ELR (cell line): ENCODE results near the gene D2HGDH.
"Not testable (repeated sequence)": the region's sequence is repeated elsewhere in the genome, so short reads cannot be mapped to it uniquely, and the experiment has no call there.

Source experiments
- DNase-seq: peaks from one replicate; pipeline ENCODE4 v3.0.0-alpha.2; 2015; ENCODE audit warnings: low read depth

The D2HGDH gene

GRCh38 chr2:241808721-241809382 is 74.4 kb downstream of the D2HGDH start, which contains the start of gene NEU4:
TSS of gene NEU4 (plus strand) at chr2:241809193. CDS start at chr2:241814485, 5,292 bp downstream.
- no peak for DNase-seq

GRCh38 chr2:241809383-241810306 is 75.2 kb downstream of the D2HGDH start:
- DNase-seq = no peak

- no peak for DNase-seq
These were observed 76.1 kb downstream of the D2HGDH start for GRCh38 chr2:241810307-241811200.

GRCh38 chr2:241811201-241811951 is 76.9 kb downstream of the D2HGDH start:
- no peak for DNase-seq

- no peak for DNase-seq
These were observed 77.7 kb downstream of the D2HGDH start for GRCh38 chr2:241811952-241812729.

GRCh38 chr2:241812730-241813643 is 78.6 kb downstream of the D2HGDH start:
- DNase-seq = no peak

GRCh38 chr2:241813644-241814392 is 79.4 kb downstream of the D2HGDH start:
- no peak for DNase-seq

GRCh38 chr2:241814393-241814642 is 79.9 kb downstream of the D2HGDH start:
- DNase-seq = no peak

GRCh38 chr2:241814643-241815476 is 80.4 kb downstream of the D2HGDH start:
- DNase-seq = no peak

- DNase-seq = no peak
These were observed 81.3 kb downstream of the D2HGDH start for GRCh38 chr2:241815477-241816430.

GRCh38 chr2:241816431-241817121 is 82.1 kb downstream of the D2HGDH start:
- DNase-seq = no peak

- DNase-seq = no peak
These were observed 82.8 kb downstream of the D2HGDH start for GRCh38 chr2:241817126-241817820.

GRCh38 chr2:241817821-241818215 is 83.4 kb downstream of the D2HGDH start:
- not testable (repeated sequence) for DNase-seq
